Body of pancreas (tissue), 4 donors: Measurements from ENCODE around the gene PBX1.

Source experiments
- CTCF ChIP-seq, 7 experiments: fragments of 450-650 bp in 4 of 7; fragments of 200-600 bp in 3 of 7; sonication (generic) in 3 of 7; IDR thresholded peaks; one replicate each; pipeline ENCODE4 v1.5.1; 2016 to 2019; ENCODE audit warnings: antibody characterized with exemption in 7 of 7
- POLR2A ChIP-seq, 3 donors: fragments of 450-650 bp; IDR thresholded peaks; one replicate each; pipeline ENCODE4 v1.6.1; 2016; ENCODE audit warnings: antibody characterized with exemption in 3 of 3, mild to moderate bottlenecking in 2 of 3

GRCh38 chr1:164611754-164612642 lies 53.0 kb downstream of the PBX1 start:
- TF ChIP-seq CTCF (IDR thresholded peaks at IDR 0.05) (no peak), POLR2A (IDR thresholded peaks at IDR 0.05) (peak in 2 of 3 donors; percentile 38 to 43)
